Coronary artery (tissue), 2 donors: ENCODE results near the gene NGF.

Source experiments
- DNase-seq: peaks from one replicate; pipeline ENCODE4 v3.0.0-alpha.2; 2017; ENCODE audit warnings: low spot score
- H3K27ac ChIP-seq, 2 donors: fragments of 200-600 bp; sonication (generic); one replicate each; pipeline ENCODE4 v1.5.1; 2016 to 2019
- H3K4me3 ChIP-seq: fragments of 200-600 bp; sonication (generic); 2 replicates; pipeline ENCODE4 v1.5.1; 2016; ENCODE audit warnings: mild to moderate bottlenecking, moderate library complexity
- TF ChIP-seq, protein P1 (sequence below): fragments of 200-600 bp; sonication (generic); IDR thresholded peaks from one replicate; pipeline ENCODE4 v1.5.1; 2019; ENCODE audit warnings: antibody characterized with exemption

NGF gene

DNA sequence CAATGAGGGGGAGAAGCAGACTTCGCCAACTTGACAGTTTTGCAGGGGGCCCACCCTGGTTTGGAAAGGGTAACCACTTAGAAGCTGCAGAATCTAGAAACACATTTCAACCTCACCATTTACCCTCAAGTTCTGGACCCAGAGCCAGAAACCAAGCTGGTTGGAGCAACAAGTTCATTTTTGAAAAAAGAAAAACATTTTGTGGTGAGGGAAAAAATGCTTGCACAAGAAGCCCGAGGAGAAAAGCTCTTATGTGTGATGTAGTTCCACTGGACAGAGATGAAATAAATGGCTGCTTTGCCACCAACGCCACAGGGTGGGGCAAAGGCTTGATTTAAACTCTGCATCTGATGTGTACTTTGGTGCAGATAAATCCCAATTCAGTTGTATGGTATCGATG is 10.6 kb upstream of the NGF start:
- TF ChIP-seq, protein P1, sequence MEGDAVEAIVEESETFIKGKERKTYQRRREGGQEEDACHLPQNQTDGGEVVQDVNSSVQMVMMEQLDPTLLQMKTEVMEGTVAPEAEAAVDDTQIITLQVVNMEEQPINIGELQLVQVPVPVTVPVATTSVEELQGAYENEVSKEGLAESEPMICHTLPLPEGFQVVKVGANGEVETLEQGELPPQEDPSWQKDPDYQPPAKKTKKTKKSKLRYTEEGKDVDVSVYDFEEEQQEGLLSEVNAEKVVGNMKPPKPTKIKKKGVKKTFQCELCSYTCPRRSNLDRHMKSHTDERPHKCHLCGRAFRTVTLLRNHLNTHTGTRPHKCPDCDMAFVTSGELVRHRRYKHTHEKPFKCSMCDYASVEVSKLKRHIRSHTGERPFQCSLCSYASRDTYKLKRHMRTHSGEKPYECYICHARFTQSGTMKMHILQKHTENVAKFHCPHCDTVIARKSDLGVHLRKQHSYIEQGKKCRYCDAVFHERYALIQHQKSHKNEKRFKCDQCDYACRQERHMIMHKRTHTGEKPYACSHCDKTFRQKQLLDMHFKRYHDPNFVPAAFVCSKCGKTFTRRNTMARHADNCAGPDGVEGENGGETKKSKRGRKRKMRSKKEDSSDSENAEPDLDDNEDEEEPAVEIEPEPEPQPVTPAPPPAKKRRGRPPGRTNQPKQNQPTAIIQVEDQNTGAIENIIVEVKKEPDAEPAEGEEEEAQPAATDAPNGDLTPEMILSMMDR: no peak
- no peak for DNase-seq
- no peak overlapping the region for H3K27ac ChIP-seq

DNA sequence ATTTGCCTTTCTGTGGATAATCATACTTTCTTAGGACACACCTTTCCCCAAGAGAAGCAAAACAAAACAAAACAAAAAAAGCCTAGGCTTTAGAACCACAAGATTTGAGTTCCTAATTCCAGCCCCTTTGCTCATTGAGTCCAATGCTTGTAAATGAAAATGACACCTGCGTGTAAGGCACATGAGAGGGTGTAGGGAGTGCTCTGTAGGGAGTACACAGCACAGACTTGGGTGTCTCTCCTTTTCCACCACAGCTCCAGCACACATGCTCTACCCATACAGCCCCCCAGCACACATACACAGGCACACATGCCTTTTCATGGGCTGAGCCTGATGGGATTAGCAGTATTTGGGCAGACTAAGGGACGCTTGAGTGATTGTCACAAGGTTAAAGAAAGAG is 9.2 kb upstream of the NGF start:
- H3K4me3 ChIP-seq: no peak overlapping the region
- TF ChIP-seq, protein P1: no peak
- no peak overlapping the region for H3K27ac ChIP-seq
- no peak for DNase-seq

More for the DNA sequence above, 10.6 kb upstream of the NGF start:
- H3K4me3 ChIP-seq: no peak overlapping the region

DNA sequence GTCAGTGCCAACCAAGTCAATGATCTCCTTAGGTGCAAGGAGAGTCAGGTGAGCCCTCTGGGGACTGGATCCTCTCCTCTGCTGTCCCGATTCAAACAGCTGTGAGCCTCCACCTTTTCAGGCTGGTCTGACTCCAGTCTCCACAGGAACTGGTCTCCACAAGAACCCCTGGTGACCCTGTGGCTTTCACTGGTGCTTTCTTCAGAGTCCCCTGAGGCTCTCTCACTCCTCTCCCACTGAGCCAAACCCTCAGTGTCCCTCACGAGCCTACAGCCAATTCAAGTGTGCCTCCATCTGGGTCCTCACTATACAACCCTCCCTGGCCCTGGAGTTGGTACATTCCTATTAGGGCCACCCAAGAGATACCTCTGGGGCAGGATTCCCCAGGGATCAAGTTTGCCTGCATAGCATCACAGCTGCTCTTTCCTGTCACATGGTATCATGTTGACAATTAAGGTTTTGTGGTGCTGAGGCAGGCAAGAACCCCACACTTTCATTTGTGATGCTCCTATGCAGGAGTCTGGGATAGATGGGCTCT is 5.2 kb upstream of the NGF start:
- H3K27ac ChIP-seq: no peak overlapping the region
- DNase-seq: no peak
- H3K4me3 ChIP-seq: no peak overlapping the region
- TF ChIP-seq, protein P1: no peak

DNA sequence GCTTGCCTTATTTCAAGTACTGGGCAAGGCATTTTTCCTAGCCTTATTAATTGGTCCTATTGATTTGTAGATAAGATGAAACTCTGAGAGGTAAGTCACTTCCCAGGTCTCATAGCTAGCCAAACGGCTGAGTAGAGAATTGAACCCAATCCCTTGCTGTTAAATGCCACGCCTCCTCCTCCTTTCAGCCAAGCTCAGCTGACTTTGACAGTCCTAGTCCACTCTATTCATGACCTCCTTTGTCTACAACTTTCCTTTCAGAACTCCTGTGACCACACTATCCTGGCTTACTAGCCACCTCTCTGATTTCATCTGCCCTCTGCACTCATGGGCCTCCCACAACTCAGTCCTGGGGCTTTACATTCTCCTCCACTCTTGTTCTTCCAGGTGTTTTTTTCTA is 3.9 kb upstream of the NGF start:
- DNase-seq: no peak
- Histone ChIP-seq H3K27ac (no peak overlapping the region), H3K4me3 (no peak overlapping the region)
- TF ChIP-seq, protein P1: no peak

DNA sequence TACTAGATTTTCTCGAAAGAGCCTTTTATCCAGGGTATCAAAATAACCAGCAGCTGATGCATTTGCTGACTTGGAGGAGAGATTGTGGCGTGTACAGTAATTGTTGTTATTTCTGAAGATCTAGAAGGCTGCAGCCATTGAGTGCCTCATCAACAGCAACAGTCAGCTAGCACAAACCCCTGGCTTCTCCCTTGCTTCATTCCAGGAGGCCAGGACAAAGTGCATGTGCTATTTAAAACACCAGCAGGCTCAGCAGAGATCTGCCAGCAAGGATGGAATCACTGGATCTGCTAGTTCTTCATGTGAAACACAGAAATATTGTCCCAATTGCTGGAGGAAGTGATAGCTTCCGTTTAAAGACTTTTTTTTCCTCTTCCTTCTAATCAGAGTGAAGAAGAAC is 2.8 kb upstream of the NGF start:
- Histone ChIP-seq H3K4me3 (no peak overlapping the region), H3K27ac (peak overlapping the region in 1 of 2 donors; percentile 58)
- no peak for DNase-seq
- TF ChIP-seq, protein P1: no peak

DNA sequence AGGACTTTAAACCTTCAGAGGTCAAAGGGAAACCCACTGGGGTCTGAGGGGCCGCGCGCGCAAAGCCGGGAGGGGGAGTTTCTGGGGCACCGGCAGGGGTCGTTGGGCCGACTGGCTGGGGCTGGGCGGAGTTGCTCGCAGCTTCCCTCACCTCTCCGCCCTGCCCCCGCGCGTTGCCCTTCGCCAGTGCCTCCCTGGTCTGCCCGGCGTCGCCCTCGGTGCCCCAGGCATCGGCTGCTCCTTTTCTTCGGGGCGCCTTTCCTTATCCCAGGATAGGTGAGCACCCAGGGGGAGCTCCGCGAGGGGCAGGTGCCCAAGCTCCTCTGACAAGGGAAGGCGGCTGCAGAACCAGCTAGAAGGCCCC is 390 bp upstream of the NGF start:
- peak overlapping the region; percentile 42 to 90 for H3K27ac ChIP-seq
- TF ChIP-seq, protein P1: no peak
- DNase-seq: no peak
- peak overlapping the region; percentile 79 for H3K4me3 ChIP-seq

DNA sequence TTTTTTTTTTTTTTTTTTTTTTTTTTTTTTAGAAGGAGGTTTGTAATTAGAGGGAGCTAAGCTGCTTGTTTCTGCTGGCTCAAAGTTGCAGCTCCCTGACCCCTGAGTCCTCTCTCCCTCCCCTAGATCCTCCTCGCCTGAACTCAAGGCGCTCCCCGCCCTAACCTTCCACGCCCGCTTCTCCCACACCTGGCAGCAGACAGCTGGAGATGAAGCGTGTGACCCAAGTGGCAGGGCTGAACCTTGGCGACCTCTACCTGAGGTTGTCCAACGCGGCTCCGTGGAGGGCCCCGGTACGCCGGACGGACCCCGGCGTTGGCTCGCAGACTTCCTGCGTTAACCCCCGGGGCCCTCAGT is 795 bp downstream of the NGF start:
- H3K4me3 ChIP-seq: peak overlapping the region; percentile 79
- TF ChIP-seq, protein P1: no peak
- no peak for DNase-seq
- peak overlapping the region; percentile 42 to 90 for H3K27ac ChIP-seq
